Stimulated activated CD4-positive, alpha-beta T cell treated with anti-CD3 and anti-CD28 coated beads, TNF-alpha, amount 100 ng/mL, for 24 hours (primary cell): ENCODE data around the gene FMO4.
"Not testable (repeated sequence)": the region's sequence is repeated elsewhere in the genome, so short reads cannot be mapped to it uniquely, and the experiment has no call there.

Experiments
- DNase-seq, 3 experiments: peaks; one replicate each; pipeline ENCODE4 v3.0.0-alpha.2; 2020; ENCODE audit warnings: low read depth in 3 of 3

The FMO4 gene

DNA sequence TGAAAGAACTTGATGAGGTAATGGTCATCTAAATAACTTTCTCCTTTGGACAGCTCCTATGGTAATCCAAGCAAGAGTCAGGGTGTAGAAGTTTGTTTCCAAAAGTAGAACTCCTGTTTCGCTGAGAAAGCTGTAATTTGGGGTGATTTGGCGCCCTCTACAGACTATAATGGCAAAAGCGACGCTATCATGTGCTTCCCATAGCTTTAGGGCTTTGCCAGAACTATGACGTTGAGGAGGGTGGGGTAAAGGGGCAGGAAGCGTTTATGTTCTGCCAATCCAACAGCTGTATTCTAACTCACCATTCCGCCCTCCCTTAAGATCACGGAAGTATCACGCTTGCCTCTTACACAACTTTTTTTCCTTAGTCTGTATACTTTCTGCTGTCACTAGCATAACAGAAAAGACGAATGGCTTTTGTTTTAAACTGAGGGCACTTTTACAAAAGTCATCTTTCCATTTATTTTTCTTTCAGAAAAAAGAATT lies at the start of gene FMO4:
TSS of gene FMO4 (plus strand) at position 349 of the 486 bp plus-strand sequence. CDS start 5,643 bp downstream, outside the sequence.
- DNase-seq: peak; percentile 57 to 80 (median 71)

DNA sequence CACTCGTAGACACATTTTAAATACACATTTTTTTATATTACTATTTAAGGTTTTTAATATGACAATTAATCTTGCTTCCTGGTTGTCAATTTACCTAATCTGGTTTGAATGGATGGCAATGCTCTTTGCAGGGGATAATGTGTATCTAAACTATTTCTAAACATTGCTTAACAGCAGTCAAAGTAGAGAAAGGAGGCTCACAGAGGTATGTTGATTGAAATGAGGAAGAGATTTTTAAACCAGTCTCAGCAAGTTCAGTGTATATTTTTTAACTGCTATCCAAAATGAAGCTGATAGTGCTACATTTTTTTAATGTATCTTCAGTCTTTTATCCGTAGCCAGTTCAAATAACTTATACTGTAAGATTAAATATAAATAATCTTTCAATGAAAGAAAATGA lies 48.3 kb upstream of the FMO4 start:
- no peak for DNase-seq

GRCh38 chr1:171266930-171267329 lies 47.1 kb upstream of the FMO4 start:
- DNase-seq: no peak

- DNase-seq: no peak
These were observed 46.6 kb upstream of the FMO4 start for GRCh38 chr1:171267391-171267790.

DNA sequence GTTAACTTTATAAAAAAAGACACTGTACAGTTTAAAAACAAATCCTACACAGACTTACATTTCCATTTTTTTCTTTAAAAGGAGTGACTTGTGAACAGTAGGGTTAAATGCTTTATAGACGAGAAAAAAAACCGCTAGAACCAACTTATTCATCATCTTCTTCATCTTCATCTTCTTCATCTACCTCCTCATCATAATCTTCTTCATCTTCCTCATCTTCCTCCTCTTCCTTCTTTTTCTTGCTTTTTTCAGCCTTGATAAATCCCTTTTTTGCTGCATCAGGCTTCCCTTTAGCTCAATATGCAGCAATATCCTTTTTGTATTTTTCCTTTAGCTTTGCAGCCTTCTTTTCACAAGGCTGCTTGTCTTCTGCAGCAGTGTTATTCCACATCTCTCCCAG lies 43.2 kb upstream of the FMO4 start:
- DNase-seq: no peak

GRCh38 chr1:171277534-171277933 lies 36.4 kb upstream of the FMO4 start:
- DNase-seq: no peak

GRCh38 chr1:171279234-171279633 lies 34.7 kb upstream of the FMO4 start:
- no peak for DNase-seq

- DNase-seq: no peak
These were observed 34.3 kb upstream of the FMO4 start for GRCh38 chr1:171279678-171280077.

- DNase-seq: no peak
These were observed 33.4 kb upstream of the FMO4 start for GRCh38 chr1:171280599-171280998.

- no peak for DNase-seq
These were observed 27.8 kb upstream of the FMO4 start for GRCh38 chr1:171286032-171286705.

- DNase-seq: no peak
These were observed 23.4 kb upstream of the FMO4 start for GRCh38 chr1:171290621-171291020.

DNA sequence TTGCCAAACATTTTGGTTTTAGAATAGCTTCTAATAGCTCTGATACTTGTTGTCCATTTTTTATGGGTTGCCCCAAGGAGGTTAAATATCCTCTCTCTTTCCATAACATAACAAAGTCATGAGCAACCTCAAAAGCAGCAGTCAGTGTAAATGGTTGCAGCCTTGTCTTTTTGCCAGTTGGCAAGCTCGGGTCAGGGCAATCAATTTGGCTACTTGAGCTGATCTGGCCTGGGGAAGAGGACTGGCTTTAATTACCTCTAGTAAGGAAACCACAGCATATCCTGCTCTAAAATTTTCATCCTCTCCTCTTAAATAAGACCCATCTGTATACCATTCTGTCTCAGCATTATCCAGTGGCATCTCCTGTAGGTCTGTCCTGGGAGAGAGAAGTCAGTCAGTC lies 21.2 kb upstream of the FMO4 start:
- DNase-seq: no peak

DNA sequence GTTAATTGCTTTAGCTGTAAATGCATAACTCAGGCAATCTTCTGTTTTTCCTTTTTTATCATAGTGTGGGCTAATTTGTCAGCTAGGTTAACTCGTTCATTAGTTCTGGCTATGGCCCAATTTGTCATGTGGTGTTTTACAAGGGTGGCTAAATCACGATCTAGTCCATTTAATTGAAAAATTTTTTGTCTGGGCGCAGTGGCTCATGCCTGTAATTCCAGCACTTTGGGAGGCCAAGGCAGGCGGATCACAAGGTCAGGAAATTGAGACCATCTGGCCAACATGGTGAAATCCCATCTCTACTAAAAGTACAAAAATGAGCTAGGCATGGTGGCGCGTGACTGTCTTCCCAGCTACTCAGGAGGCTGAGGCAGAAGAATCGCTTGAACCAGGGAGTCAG lies 18.6 kb upstream of the FMO4 start:
- not testable (repeated sequence) for DNase-seq

DNA sequence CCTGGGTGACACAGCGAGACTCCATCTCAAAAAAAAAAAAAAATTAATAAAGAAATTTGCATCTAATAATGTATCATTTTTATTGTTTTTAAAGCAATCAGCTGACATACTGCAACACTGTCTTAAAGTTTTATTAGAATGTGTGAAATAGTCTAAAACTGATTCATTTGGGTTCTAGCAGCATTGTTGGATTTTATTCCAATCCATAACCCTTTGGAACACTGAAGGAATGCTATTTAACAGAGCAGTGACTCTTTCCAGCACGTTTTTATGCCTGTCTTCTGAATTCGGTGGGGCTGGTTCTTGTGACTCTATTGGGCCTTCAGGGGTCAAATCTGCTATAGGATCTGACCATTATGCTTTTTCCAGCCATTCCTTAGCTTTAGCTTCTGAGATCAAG lies 18.2 kb upstream of the FMO4 start:
- no peak for DNase-seq

- DNase-seq: no peak
These were observed 17.1 kb upstream of the FMO4 start for GRCh38 chr1:171296897-171297296.

DNA sequence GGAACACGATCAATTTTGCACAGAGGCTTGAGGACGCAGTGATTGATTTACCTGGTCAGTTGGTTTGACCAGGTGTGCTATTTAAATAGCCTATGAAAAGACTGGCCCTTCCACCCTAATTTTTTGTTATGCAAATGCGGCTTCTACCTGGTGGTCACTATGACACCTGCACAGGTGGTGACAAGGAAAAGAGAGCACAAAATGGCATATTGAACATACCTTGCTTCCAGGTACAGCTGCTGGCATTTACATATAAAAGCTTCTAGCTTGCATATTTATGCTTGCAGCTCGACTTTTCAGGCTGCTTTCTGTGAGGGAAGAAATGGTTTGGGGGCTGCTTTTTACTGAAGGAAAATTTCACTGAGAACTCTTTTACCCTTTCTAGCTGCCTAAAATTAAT lies 15.3 kb upstream of the FMO4 start:
- no peak for DNase-seq

DNA sequence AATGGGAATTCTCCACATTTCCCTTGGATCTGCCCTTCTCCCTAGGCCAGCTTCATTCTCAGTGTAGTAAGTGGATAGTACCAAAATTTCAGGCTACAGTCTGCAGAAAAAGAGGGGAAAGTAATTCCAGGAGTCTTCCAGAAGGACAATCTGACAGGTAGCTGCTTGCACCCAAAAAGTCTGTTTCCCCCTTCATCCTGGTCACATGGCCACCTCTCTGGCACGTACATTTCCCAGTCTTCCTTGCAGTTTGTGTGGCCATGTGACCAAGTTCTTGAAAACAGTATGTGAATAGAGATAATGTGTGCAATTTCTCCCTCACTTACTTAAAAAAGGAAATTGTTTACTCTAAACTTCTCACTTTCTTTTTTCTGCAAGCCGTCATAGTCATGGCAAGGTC lies 14.6 kb upstream of the FMO4 start:
- DNase-seq: no peak

GRCh38 chr1:171300401-171300800 lies 13.6 kb upstream of the FMO4 start:
- DNase-seq: no peak

GRCh38 chr1:171310661-171311087 lies 3.3 kb upstream of the FMO4 start:
- no peak for DNase-seq

DNA sequence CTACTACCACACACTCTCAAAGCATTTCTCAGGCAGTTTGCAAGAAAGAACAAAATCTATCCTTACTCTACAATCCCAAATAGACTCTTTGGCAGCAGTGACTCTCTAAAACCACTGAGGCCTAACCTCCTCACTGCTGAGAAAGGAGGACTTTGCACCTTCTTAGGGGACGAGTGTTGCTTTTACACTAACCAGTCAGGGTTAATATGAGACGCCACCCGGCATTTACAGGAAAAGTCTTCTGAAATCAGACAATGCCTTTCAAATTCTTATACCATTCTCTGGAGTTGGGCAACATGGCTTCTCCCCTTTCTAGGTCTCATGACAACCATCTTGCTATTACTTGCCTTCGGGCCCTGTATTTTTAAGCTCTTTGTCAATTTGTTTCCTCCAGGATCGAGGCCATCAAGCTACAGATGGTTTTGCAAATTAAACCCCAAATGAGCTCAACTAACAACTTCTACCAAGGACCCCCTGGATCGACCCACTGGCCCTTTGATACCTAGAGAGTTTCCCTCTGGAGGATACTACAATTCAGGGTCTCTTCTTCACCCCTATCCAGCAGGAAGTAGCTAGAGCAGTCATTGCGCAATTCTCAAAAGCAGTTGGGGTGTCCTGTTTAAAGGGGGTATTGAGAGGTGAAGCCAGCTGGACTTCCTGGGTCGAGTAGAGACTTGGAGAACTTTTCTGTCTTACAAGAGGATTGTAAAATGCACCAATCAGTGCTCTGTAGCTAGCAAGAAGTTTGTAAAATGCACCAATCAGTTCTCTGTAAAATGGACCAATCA lies 2.0 kb upstream of the FMO4 start:
- DNase-seq: no peak

DNA sequence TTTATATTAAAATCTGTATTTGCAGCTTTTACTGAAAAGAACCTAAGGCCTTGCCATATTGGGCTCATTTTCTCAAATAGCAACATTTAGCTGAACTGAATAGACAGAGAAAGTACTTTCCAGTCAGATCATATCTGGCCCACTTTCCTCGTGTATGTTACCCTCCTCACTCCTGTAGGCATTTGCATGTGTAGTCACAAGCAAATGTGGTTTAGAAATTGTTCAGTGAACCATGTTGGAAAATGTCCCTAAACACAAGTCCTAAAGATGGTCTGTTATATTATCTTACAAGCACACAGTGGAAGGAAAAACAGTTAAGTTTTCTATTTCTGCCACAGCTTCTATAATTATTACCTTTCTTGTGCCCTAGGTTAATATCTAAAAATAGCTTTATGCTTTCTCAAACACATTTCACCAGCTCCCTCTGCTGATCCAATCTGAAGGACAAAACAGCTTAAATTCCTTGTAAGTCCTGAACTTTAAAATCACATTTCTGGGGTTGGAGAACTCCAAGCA lies 606 bp upstream of the FMO4 start:
- DNase-seq: no peak

DNA sequence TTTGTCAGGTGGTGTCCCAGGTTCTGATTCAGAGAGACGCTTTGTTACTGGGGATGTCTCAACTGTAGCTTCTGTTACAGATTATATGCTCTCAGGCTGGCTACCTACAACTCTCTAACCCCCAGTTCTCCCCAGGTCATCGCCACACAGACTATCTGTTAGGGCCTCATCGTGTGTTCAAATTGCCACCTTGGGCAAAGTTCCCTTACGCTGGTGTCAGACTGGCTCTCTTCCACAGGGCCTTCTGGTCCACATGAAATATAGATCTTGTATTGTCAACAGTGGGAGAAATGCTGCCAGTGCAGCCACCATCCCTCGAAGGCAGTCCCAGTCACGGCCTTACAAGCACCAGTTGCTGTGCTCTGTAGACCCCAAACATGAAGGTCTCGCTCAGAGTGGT lies 15.3 kb downstream of the FMO4 start:
- DNase-seq: no peak
